Subcutaneous preadipocyte (primary cell): ENCODE measurements around the gene USP17L27. TPM values are rescaled to one million over a fixed set of nuclear protein-coding genes. Genes with fewer than 3 reads are reported as not detected.

ENCODE experiments used
- total RNA-seq: library from RNA; depleted of rRNA; stranded (reverse); fragments of >200 nt; gene quantifications from 2 replicates; pipeline ENCODE4 v1.2.3, GENCODE V29; 2012

The USP17L27 gene
- not detected in 2 replicates for total RNA-seq

GRCh38 chr4:9343848-9344247 lies at the start of gene USP17L27:
USP17L27 (plus strand) TSS chr4:9344148; CDS start chr4:9344148, 0 bp downstream.

GRCh38 chr4:9324865-9325264 lies 19.1 kb upstream of the USP17L27 start, which contains the start of gene USP17L24:
USP17L24 (plus strand) TSS chr4:9325165; CDS start chr4:9325165, 0 bp downstream.

GRCh38 chr4:9329611-9330010 lies 14.3 kb upstream of the USP17L27 start, which contains the start of gene USP17L25:
USP17L25 (plus strand) TSS chr4:9329911; CDS start chr4:9329911, 0 bp downstream.

GRCh38 chr4:9334358-9334757 lies 9.6 kb upstream of the USP17L27 start, which contains the start of gene USP17L26:
USP17L26 (plus strand) TSS chr4:9334658; CDS start chr4:9334658, 0 bp downstream.

GRCh38 chr4:9339103-9339502 lies 4.8 kb upstream of the USP17L27 start, which contains the start of gene USP17L5:
USP17L5 (plus strand) TSS chr4:9339403; CDS start chr4:9339403, 0 bp downstream.

GRCh38 chr4:9348593-9348992 lies 4.6 kb downstream of the USP17L27 start, which contains the start of gene USP17L28:
USP17L28 (plus strand) TSS chr4:9348893; CDS start chr4:9348893, 0 bp downstream.

GRCh38 chr4:9353338-9353737 lies 9.4 kb downstream of the USP17L27 start, which contains the start of gene USP17L29:
USP17L29 (plus strand) TSS chr4:9353638; CDS start chr4:9353638, 0 bp downstream.

GRCh38 chr4:9362829-9363228 lies 18.9 kb downstream of the USP17L27 start, which contains the start of gene USP17L30:
USP17L30 (plus strand) TSS chr4:9363129; CDS start chr4:9363129, 0 bp downstream.

Other genes starting within 250 kb of the USP17L27 start
- not detected in 2 replicates for gene FAM90A26, start 173.7 kb upstream of the USP17L27 start, total RNA-seq
- not detected in 2 replicates for gene USP17L10, start 133.5 kb upstream of the USP17L27 start, total RNA-seq
- not detected in 2 replicates for gene USP17L11, start 128.7 kb upstream of the USP17L27 start, total RNA-seq
- not detected in 2 replicates for gene USP17L12, start 124.0 kb upstream of the USP17L27 start, total RNA-seq
- gene USP17L13, start 119.3 kb upstream of the USP17L27 start, total RNA-seq, result not detected in 2 replicates
- gene USP17L15, start 109.8 kb upstream of the USP17L27 start, total RNA-seq, result not detected in 2 replicates
- gene USP17L17, start 100.3 kb upstream of the USP17L27 start, total RNA-seq, result not detected in 2 replicates
- not detected in 2 replicates for gene USP17L18, start 95.5 kb upstream of the USP17L27 start, total RNA-seq
- not detected in 2 replicates for gene USP17L19, start 90.8 kb upstream of the USP17L27 start, total RNA-seq
- not detected in 2 replicates for gene USP17L20, start 86.0 kb upstream of the USP17L27 start, total RNA-seq
- not detected in 2 replicates for gene USP17L21, start 81.3 kb upstream of the USP17L27 start, total RNA-seq
- gene USP17L22, start 76.5 kb upstream of the USP17L27 start, total RNA-seq, result not detected in 2 replicates
- not detected in 2 replicates for gene USP17L24, start 19.0 kb upstream of the USP17L27 start, total RNA-seq
- not detected in 2 replicates for gene USP17L25, start 14.2 kb upstream of the USP17L27 start, total RNA-seq
- not detected in 2 replicates for gene USP17L26, start 9.5 kb upstream of the USP17L27 start, total RNA-seq
- gene USP17L5, start 4.7 kb upstream of the USP17L27 start, total RNA-seq, result not detected in 2 replicates
- gene USP17L28, start 4.7 kb downstream of the USP17L27 start, total RNA-seq, result not detected in 2 replicates
- gene USP17L29, start 9.5 kb downstream of the USP17L27 start, total RNA-seq, result not detected in 2 replicates
- gene USP17L30, start 19.0 kb downstream of the USP17L27 start, total RNA-seq, result not detected in 2 replicates
- gene DEFB131A, start 100.3 kb downstream of the USP17L27 start, total RNA-seq, result not detected in 2 replicates